ENCODE data around the gene RAN. TPM values are rescaled to one million over a fixed set of nuclear protein-coding genes. Genes with fewer than 3 reads are reported as not detected.

Gene RAN
- total RNA-seq, 1 experiment from 2014 or later = 1,467 TPM

DNA sequence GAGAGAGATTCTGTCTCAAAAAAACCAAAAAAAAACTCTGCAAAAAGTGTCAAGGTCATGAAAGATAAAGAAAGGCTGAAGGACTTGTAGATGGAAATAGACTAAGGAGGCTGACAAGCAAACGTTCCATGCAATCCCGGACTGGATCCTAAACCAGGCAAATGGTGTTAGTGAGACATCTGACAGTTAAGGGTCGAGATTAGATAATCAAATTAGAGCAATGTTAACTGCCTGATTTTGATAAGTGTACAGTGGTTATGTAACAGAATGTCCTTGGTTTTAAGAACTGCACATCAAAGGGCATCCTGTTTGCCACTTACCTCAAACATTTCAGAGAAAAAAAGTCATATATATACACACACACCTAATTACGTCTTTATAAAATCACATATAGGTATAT lies 3.5 kb upstream of the RAN start:
- BruUV-seq (replicated peaks) = no TSS peak
- Mint-ChIP-seq H3K4me3 (ENCODE audit: unreplicated experiment) (no peak overlapping the region), H3K27me3 (ENCODE audit: insufficient read depth, unreplicated experiment) (no peaks in the 10 kb centered on the region), H3K9me3 (ENCODE audit: unreplicated experiment) (no peaks in the 10 kb centered on the region), H3K4me1 (ENCODE audit: insufficient read depth, unreplicated experiment) (peaks cover 7% of the 10 kb centered on the region), H3K36me3 (ENCODE audit: insufficient read depth, unreplicated experiment) (peaks cover 12% of the 10 kb centered on the region), H3K27ac (ENCODE audit: low read depth, unreplicated experiment) (no peak overlapping the region)
- ChIA-PET CTCF (no interaction called here), POLR2A (no interaction called here)
- DNase-seq (ENCODE audit: unreplicated experiment) = no peak
- intact Hi-C loops (cut with micrococcal nuclease) = no loop called here
- TF ChIP-seq, protein P1, sequence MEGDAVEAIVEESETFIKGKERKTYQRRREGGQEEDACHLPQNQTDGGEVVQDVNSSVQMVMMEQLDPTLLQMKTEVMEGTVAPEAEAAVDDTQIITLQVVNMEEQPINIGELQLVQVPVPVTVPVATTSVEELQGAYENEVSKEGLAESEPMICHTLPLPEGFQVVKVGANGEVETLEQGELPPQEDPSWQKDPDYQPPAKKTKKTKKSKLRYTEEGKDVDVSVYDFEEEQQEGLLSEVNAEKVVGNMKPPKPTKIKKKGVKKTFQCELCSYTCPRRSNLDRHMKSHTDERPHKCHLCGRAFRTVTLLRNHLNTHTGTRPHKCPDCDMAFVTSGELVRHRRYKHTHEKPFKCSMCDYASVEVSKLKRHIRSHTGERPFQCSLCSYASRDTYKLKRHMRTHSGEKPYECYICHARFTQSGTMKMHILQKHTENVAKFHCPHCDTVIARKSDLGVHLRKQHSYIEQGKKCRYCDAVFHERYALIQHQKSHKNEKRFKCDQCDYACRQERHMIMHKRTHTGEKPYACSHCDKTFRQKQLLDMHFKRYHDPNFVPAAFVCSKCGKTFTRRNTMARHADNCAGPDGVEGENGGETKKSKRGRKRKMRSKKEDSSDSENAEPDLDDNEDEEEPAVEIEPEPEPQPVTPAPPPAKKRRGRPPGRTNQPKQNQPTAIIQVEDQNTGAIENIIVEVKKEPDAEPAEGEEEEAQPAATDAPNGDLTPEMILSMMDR (IDR thresholded peaks at IDR 0.05; ENCODE audit: unreplicated experiment) = no peak

DNA sequence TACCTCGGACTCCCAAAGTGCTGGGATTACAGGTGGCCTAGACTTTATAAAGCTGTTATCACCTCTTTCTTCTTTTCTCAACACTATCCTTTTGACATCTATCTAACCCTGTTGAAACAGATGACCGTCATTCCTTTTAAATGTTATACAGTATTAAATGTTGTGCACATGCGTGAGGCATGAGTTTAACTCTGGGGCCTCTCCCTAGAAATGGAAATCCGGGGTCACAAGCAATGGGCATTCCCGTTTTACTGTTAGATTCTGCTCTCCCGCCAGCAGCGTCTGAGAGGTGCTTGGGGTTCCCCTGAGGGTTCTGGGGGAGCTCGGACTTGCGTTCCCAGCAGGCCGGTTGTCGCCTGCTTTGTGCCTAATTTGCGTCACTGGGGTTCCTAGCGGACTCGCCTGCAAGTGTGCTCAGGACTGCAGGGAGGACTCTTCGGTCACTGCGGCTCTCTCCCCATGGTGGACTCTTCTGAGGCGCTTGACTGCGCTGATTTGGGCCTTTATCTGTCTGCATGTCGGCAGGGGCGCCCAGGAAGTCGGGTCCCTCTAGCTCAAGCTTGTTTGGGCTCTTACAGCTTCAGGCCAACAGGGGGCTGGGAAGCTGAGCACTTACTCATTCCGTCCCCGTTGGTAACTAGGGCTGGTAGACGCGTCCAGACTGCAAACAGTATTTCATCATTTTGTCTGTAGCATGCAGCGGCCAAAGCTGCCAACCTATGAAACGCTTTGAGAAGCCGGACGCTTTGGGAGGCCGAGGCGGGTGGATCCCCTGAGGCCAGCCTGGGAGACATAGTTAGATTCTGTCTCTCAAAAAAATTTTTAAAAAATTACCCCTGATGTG lies 1.2 kb upstream of the RAN start:
- Mint-ChIP-seq H3K27ac (ENCODE audit: low read depth, unreplicated experiment) (peak overlapping the region; percentile 81), H3K27me3 (ENCODE audit: insufficient read depth, unreplicated experiment) (no peaks in the 10 kb centered on the region), H3K9me3 (ENCODE audit: unreplicated experiment) (no peaks in the 10 kb centered on the region), H3K4me3 (ENCODE audit: unreplicated experiment) (peak overlapping the region; percentile 88), H3K36me3 (ENCODE audit: insufficient read depth, unreplicated experiment) (peaks cover 35% of the 10 kb centered on the region), H3K4me1 (ENCODE audit: insufficient read depth, unreplicated experiment) (peaks cover 22% of the 10 kb centered on the region)
- DNase-seq (ENCODE audit: unreplicated experiment) = peak; percentile 89
- BruUV-seq (replicated peaks) = no TSS peak
- TF ChIP-seq, protein P1 (IDR thresholded peaks at IDR 0.05; ENCODE audit: unreplicated experiment) = peak; percentile 43
- intact Hi-C loops (cut with micrococcal nuclease) = loop anchor here (1.0 kb wide), 1 partner anchor 31 kb away; the partner anchor contains the start of gene STX2
- ChIA-PET CTCF (interaction anchor here (0.5 to 1.4 kb wide), 7 partner anchors 13 to 1768 kb away, joined by 3 to 6 read pairs (median 3); no protein-coding TSS in a partner anchor), POLR2A (interaction anchor here (0.8 kb wide), 1 partner anchor 31 kb away, joined by 3 read pairs; the partner anchor contains the start of gene STX2)

DNA sequence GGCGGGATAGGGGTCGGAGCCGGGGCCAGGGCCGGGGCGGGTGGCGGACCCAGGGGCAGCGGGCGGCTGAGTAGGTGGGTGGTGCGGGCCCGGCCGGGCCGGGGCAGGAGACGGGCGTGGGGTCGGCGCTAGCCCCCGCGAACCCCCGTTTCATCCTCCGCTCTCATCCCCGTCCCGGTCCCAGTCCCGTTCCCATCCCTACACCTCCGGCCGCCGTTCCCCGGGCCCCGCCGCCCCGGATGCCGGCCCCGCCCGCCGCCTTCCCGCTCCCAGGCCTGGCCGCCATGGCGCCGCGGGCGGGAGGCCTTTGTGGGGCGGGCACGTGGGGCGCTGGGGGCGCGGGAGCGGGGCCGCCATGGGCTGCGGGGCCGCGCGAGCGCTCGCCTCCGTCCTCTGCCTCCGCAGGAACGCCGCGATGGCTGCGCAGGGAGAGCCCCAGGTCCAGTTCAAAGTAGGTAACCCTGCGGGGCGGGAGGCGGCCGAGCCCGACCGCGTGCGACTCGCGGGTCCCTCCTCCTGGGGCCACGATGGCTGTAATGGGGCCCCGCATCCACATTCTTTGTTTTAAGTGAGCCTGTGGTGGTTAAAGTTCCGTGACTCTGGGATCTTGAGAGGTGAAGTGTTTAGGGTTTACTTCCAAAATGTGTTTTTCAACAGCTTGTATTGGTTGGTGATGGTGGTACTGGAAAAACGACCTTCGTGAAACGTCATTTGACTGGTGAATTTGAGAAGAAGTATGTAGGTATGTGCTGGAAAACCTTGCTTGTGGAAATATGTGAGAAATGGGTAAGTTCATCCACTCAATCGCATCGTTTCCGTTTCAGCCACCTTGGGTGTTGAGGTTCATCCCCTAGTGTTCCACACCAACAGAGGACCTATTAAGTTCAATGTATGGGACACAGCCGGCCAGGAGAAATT lies 572 bp downstream of the RAN start:
- H3K4me1 Mint-ChIP-seq (ENCODE audit: insufficient read depth, unreplicated experiment) = peaks cover 26% of the 10 kb centered on the region
- H3K27ac Mint-ChIP-seq (ENCODE audit: low read depth, unreplicated experiment) = peak overlapping the region; percentile 81
- TF ChIP-seq, protein P1 (IDR thresholded peaks at IDR 0.05; ENCODE audit: unreplicated experiment) = no peak
- ChIA-PET POLR2A (interaction anchor here (0.7 kb wide), 1 partner anchor 603 kb away, joined by 3 read pairs; no protein-coding TSS in a partner anchor), CTCF (no interaction called here)
- no peaks in the 10 kb centered on the region for H3K9me3 Mint-ChIP-seq (ENCODE audit: unreplicated experiment)
- peak overlapping the region; percentile 88 for H3K4me3 Mint-ChIP-seq (ENCODE audit: unreplicated experiment)
- DNase-seq (ENCODE audit: unreplicated experiment) = no peak
- intact Hi-C loops (cut with micrococcal nuclease) = no loop called here
- peaks cover 52% of the 10 kb centered on the region for H3K36me3 Mint-ChIP-seq (ENCODE audit: insufficient read depth, unreplicated experiment)
- BruUV-seq (replicated peaks) = TSS peak; percentile 43
- no peaks in the 10 kb centered on the region for H3K27me3 Mint-ChIP-seq (ENCODE audit: insufficient read depth, unreplicated experiment)
